ENCODE measurements around the gene CDHR5.

DNA sequence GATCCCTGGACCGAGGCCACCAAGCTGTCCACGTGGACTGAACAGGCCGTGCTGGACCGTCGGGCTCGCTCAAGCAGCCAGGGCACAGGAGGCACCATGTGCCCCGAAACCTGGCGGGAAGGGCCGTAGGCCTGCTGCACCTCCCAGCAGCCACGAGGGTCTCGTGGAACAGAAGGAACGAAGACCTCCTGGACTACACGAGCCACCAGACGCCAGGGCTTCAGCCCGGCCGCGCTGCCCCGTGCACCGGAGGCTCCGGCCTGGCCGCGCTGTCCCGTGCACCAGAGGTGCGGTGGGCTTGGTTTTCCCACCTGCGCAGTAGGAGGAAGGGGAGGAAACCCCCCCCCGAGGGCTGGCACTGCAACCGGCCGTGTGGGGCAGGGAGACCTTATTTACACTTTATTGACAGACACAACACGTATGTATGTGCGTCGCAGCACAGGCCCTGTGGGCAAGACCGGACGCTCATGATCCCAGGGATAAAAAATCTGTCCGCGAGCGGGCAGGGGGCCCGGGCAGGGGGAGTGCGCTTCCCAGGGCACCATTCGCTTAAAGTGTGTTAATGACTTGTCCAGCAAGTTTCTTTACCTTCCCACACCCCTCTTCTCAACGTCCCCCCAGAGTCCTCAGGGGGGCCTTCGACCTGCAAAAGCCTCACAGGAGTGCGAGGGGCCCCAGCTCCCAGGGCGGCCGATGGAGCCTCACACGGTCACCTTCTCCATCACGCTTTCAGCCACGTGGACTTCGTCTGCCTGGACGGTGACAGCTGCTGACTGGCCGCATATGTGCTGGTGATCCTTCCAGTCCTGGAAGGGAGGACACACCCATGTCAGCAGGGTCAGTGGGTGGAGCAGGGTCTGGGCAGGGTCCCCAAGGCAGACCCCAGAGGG is 19.3 kb upstream of the CDHR5 start:
- TF ChIP-seq, protein P1, sequence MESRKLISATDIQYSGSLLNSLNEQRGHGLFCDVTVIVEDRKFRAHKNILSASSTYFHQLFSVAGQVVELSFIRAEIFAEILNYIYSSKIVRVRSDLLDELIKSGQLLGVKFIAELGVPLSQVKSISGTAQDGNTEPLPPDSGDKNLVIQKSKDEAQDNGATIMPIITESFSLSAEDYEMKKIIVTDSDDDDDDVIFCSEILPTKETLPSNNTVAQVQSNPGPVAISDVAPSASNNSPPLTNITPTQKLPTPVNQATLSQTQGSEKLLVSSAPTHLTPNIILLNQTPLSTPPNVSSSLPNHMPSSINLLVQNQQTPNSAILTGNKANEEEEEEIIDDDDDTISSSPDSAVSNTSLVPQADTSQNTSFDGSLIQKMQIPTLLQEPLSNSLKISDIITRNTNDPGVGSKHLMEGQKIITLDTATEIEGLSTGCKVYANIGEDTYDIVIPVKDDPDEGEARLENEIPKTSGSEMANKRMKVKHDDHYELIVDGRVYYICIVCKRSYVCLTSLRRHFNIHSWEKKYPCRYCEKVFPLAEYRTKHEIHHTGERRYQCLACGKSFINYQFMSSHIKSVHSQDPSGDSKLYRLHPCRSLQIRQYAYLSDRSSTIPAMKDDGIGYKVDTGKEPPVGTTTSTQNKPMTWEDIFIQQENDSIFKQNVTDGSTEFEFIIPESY (IDR thresholded peaks at IDR 0.05; ENCODE audit: borderline replicate concordance, low read depth), result no peak
- TF ChIP-seq, protein P2, sequence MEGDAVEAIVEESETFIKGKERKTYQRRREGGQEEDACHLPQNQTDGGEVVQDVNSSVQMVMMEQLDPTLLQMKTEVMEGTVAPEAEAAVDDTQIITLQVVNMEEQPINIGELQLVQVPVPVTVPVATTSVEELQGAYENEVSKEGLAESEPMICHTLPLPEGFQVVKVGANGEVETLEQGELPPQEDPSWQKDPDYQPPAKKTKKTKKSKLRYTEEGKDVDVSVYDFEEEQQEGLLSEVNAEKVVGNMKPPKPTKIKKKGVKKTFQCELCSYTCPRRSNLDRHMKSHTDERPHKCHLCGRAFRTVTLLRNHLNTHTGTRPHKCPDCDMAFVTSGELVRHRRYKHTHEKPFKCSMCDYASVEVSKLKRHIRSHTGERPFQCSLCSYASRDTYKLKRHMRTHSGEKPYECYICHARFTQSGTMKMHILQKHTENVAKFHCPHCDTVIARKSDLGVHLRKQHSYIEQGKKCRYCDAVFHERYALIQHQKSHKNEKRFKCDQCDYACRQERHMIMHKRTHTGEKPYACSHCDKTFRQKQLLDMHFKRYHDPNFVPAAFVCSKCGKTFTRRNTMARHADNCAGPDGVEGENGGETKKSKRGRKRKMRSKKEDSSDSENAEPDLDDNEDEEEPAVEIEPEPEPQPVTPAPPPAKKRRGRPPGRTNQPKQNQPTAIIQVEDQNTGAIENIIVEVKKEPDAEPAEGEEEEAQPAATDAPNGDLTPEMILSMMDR (IDR thresholded peaks at IDR 0.05), result no peak
- no peak for TF ChIP-seq SIN3A (IDR thresholded peaks at IDR 0.05; ENCODE audit: borderline replicate concordance, low read depth, low read length)
- TF ChIP-seq JUND (IDR thresholded peaks at IDR 0.05), result no peak
- no peak for TF ChIP-seq RAD21 (IDR thresholded peaks at IDR 0.05; ENCODE audit: low read length)
- TF ChIP-seq FOSL2 (IDR thresholded peaks at IDR 0.05; ENCODE audit: borderline replicate concordance, low read depth), result no peak
- TF ChIP-seq TAF1 (IDR thresholded peaks at IDR 0.05; ENCODE audit: borderline replicate concordance, low read depth, low read length), result no peak
- no peak for TF ChIP-seq POLR2AphosphoS5 (IDR thresholded peaks at IDR 0.05; ENCODE audit: low read depth, low read length)
- no peak for TF ChIP-seq FOXM1 (IDR thresholded peaks at IDR 0.05; ENCODE audit: low read depth)
- no peak for TF ChIP-seq EP300 (IDR thresholded peaks at IDR 0.05; ENCODE audit: borderline replicate concordance in 1 of 2, low read depth in 1 of 2, low read length in 1 of 2)
- TF ChIP-seq, protein P3, sequence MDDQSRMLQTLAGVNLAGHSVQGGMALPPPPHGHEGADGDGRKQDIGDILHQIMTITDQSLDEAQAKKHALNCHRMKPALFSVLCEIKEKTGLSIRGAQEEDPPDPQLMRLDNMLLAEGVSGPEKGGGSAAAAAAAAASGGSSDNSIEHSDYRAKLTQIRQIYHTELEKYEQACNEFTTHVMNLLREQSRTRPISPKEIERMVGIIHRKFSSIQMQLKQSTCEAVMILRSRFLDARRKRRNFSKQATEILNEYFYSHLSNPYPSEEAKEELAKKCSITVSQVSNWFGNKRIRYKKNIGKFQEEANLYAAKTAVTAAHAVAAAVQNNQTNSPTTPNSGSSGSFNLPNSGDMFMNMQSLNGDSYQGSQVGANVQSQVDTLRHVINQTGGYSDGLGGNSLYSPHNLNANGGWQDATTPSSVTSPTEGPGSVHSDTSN (IDR thresholded peaks at IDR 0.05), result no peak
- TF ChIP-seq RFX5 (IDR thresholded peaks at IDR 0.05; ENCODE audit: low read length), result no peak
